NCI-H345 treated with DMSO at 0.1 percent for 48 hours (cell line): ENCODE results near the gene GH1.
"Not testable (repeated sequence)": the region's sequence is repeated elsewhere in the genome, so short reads cannot be mapped to it uniquely, and the experiment has no call there.

Experiments used
- DNase-seq: peaks from one replicate; lab custom pipeline; 2025; ENCODE audit not compliant: unreplicated experiment; lab: John Stamatoyannopoulos, UW

Gene GH1

DNA sequence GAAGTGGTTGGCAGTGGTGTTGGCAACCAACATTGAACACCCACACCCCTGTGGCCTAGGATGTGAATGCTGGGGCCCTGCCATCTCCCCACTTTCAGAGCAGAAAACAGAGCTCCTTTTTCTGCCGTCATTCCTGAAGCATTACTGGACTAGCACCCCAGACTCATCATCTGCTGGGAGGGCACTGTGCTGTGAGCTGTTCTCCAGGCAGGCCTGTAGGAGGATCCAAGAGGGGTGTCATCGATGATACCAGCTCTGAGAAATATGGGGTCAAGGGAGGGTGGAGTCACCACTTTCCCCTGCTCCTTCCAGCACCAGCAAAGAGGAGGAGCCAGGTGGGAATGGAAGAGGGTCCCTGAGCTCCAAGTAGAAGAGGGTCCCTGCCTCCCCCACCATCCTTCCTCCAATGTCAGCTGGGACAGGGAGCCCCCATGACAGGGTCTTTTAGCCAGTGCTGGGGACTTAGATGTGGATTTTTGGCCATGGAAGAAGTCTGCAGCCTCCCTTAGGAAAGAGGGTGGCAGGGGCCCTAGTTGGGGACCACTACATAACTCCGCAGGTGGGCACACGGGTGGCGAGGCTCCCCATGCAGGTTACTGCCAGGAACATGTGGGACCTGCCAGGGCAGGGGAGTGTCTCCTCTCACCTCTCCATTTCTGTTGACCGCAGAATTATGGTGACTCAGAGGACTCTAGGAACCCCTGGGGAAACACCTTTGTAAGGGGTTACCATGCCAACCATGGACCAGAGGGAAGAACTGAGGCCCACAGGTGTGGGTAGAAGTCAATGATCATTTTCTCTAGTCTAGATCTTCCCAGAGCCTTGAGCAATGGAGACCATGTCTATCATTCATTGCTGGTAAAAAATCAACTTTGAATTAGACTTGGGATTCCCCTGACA, 19.5 kb downstream of the GH1 start:
- not testable (repeated sequence) for DNase-seq

DNA sequence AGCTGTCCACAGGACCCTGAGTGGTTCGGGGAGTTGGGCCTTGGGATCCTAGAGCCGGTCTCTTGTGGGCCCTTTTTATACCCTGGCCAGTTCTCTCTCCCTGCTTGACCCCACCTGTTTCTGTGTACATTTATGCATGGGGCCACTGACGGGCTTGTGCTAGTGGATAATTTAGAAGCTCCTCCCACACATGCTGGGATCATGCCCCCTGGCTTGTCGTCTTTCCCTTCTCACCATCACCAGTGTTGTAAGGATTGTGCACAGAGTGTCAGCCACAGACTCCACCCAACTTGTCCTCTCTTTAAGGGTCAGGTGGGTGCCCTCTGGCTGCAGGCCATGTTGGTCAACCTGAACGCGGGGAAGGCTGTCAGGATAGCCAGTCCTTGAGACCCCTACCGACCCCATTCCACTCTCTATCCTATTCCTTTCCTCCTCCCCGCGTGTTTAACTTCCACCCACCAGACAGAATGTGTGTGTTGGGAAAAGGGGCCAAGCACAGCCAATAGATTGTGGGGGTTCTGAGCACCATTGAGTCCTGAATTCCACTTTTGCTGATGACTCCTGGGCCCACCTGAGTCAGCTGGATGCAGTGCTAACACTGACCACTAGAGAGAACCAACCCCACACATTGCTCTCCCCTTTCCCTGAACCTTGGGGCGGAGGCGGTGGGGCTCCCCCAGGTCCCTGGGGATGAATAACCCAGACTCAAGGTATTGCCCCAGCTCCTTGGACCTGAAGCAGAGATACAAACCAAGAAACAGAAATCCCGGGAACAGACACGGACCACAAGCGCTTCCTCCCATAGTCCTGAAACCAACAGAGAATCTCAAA, 21.9 kb downstream of the GH1 start, which contains the start of gene CSH1:
Gene CSH1 (minus strand): TSS at position 51 of the 831 bp plus-strand sequence. CDS start 63 bp downstream, outside the sequence.
- not testable (repeated sequence) for DNase-seq

DNA sequence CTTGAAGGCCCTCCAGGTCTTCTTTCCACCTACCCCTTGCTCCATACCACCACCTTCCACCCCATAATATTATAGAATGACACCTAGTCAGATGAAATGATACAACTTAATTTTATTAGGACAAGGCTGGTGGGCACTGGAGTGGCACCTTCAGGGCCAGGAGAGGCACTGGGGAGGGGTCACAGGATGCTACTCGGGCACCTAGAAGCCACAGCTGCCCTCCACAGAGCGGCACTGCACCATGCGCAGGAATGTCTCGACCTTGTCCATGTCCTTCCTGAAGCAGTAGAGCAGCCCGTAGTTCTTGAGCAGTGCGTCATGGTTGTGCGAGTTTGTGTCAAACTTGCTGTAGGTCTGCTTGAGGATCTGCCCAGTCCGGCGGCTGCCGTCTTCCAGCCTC, 23.8 kb downstream of the GH1 start:
- DNase-seq, result not testable (repeated sequence)

GRCh38 chr17:63894021-63894420, 24.6 kb downstream of the GH1 start:
- not testable (repeated sequence) for DNase-seq

- not testable (repeated sequence) for DNase-seq
Measured at GRCh38 chr17:63892316-63893037, 26.2 kb downstream of the GH1 start.

DNA sequence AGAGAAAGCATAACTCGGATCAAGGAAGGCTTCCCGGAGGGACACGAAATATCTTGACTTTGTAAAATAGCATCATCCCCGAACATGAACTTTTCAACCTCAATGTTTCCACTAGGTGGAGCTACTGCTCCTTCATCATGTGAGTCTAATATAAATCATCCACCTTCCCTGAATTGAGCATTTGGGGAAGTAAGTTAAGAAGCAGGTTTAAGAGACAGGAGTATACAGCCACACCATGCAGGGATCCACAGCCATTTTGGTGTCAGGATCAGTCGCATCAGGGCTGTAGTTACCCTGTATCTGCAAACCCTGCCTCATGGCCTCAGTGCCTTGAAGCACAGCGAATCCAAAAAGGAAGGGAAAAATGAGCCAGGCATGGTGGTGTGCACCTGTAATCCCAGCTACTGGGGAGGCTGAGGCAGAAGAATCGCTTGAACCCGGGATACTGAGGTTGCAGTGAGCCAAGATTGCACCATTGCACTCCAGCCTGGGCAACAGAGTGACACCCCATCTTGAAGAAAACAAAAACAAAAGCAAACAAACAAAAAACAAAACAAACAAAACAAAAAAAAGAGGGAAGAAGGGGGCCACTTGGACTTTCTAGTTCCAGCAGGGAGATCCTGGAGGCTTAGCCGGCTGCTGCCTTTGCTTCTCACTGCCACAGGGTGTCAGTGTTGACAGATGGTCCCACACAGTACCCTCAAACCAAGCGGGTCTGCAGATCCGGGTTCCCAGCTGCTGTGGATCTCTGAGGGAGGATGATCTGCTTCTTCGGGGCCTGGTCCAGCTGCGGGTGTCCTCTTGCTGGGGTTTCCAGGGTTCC, 29.4 kb downstream of the GH1 start:
- peak; percentile 7 for DNase-seq

DNA sequence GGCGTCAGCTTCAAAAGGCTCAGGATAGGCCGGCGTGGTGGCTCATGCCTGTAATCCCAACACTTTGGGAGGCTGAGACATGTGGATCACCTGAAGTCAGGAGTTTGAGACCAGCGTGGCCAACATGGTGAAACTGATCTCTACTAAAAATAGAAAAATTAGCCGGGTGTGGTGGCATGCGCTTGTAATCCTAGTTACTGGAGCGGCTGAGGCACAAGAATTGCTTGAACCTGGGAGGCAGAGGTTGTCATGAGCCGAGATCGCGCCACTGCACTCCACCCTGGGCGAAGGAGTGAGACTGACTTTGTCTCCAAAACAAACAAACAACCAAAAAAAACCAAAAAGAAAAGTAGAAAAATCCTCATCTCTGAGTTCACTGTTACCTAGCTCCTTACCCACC, 33.5 kb downstream of the GH1 start:
- not testable (repeated sequence) for DNase-seq

DNA sequence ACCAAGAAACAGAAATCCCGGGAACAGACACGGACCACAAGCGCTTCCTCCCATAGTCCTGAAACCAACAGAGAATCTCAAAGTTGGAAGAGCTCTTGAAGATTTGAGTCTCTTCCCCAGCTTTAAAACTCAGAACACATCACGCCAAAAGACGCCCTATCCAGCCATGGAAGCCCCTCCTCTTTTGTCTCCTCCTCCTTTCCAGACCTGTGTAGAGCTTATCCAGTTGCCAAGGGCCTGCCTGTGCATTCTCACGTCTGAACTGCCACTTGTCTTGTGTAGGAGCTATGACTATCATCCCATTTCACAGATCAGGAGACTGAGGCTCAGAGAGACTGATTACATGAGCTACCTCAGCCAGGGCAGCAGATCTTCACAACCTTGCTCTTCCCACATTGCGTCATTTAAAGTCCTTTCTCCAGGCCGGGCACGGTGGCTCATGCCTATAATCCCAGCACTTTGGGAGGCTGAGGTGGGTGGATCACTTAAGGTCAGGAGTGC, 36.0 kb downstream of the GH1 start:
- not testable (repeated sequence) for DNase-seq

GRCh38 chr17:63881935-63882601, 36.6 kb downstream of the GH1 start, which contains the start of gene GH2:
GH2 (minus strand) TSS chr17:63881944; CDS start chr17:63881801, 143 bp downstream.
- DNase-seq, result peak; percentile 3

DNA sequence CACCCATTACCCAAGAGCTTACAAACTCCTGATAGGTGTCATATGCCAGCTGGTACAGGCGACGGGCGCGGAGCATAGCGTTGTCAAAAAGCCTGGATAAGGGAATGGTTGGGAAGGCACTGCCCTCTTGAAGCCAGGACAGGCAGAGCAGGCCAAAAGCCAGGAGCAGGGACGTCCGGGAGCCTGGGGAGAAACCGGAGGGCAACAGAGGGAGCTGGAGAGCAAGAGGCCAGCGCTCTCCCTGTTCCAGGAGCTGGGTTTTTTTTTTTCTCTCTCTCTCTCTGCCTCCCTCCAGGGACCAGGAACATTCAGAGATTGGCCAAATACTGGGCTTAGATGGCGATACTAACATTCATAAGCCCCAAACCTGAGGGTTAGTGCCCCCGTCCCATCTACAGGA, 37.3 kb downstream of the GH1 start:
- not testable (repeated sequence) for DNase-seq

- no peak for DNase-seq
Measured at GRCh38 chr17:63880706-63881105, 37.9 kb downstream of the GH1 start.

DNA sequence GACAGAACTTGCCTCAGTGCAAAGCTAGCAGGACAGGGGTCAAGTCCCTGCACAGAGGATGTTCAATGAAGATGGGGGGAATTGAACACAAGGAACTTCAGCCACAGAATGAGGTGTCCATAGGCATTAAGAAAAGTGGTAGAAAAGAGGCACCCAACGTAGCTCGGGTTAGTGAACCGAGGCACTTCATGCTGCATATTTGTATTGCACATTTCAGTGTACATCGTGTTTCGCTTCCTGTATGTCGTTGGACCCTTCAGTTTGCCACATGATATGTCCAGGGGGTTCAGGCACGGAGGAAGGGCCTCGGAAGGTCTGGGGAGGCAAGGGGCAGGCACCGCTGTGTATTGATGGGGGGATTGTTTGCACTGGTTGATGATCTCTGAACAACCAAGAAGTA, 40.2 kb downstream of the GH1 start:
- DNase-seq, result not testable (repeated sequence)

- DNase-seq, result not testable (repeated sequence)
Measured at GRCh38 chr17:63874693-63875092, 43.9 kb downstream of the GH1 start.

DNA sequence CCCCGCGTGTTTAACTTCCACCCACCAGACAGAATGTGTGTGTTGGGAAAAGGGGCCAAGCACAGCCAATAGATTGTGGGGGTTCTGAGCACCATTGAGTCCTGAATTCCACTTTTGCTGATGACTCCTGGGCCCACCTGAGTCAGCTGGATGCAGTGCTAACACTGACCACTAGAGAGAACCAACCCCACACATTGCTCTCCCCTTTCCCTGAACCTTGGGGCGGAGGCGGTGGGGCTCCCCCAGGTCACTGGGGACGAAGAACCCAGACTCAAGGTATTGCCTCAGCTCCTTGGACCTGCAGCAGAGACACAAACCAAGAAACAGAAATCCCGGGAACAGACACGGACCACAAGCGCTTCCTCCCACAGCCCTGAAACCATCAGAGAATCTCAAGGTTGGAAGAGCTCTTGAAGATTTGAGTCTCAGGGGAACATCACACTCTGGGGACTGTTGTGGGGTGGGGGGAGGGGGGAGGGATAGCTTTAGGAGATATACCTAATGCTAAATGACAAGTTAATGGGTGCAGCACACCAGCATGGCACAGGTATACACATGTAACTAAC, 44.5 kb downstream of the GH1 start:
- DNase-seq, result not testable (repeated sequence)

- not testable (repeated sequence) for DNase-seq
Measured at GRCh38 chr17:63873577-63873976, 45.1 kb downstream of the GH1 start, which contains the start of gene CSH2. CSH2 (minus strand) TSS chr17:63873677; CDS start chr17:63873614, 63 bp downstream.

GRCh38 chr17:63871646-63872365, 46.8 kb downstream of the GH1 start:
- DNase-seq, result not testable (repeated sequence)

- not testable (repeated sequence) for DNase-seq
Measured at GRCh38 chr17:63870292-63870665, 48.4 kb downstream of the GH1 start.
